Activated CD8-positive, alpha-beta T cell treated with anti-CD3 and anti-CD28 coated beads, Interleukin-2, amount 10 ng/mL, durations not matched to agents 7 days and 5 days (primary cell): ENCODE measurements around the gene VAMP8. TPM values are rescaled to one million over a fixed set of nuclear protein-coding genes. Genes with fewer than 3 reads are reported as not detected.

Source experiments
- ATAC-seq: fragments of 150-1000 bp; cut with Tn5 transposase; one replicate; pipeline ENCODE4 v1.10.0; 2021; ENCODE audit warnings: moderate library complexity
- CTCF ChIA-PET: fragments of 350-600 bp; sonication (Branson Sonifier 250); formaldehyde crosslinking; loops from one replicate; lab custom pipeline; 2021; ENCODE audit warnings: antibody characterized with exemption; lab: Charles Lee
- POLR2A ChIA-PET: fragments of 350-600 bp; sonication (Branson Sonifier 250); formaldehyde crosslinking; loops from one replicate; lab custom pipeline; 2021; ENCODE audit warnings: antibody characterized with exemption; lab: Charles Lee
- DNase-seq: peaks from one replicate; pipeline ENCODE4 v3.0.0-alpha.2; 2020
- H3K27ac Mint-ChIP-seq: one replicate; pipeline ENCODE4 v1.8.0; 2021; ENCODE audit warnings: mild to moderate bottlenecking, mixed read lengths
- H3K27me3 Mint-ChIP-seq: one replicate; pipeline ENCODE4 v1.8.0; 2021; ENCODE audit warnings: low read depth, mixed read lengths
- H3K36me3 Mint-ChIP-seq: one replicate; pipeline ENCODE4 v1.8.0; 2021; ENCODE audit warnings: low read depth, mixed read lengths
- H3K4me1 Mint-ChIP-seq: one replicate; pipeline ENCODE4 v1.8.0; 2021; ENCODE audit warnings: low read depth, mixed read lengths
- H3K4me3 Mint-ChIP-seq: one replicate; pipeline ENCODE4 v1.8.0; 2021; ENCODE audit warnings: mild to moderate bottlenecking, mixed read lengths
- H3K9me3 Mint-ChIP-seq: one replicate; pipeline ENCODE4 v1.8.0; 2022; ENCODE audit warnings: mixed read lengths; ENCODE audit not compliant: insufficient read depth
- total RNA-seq, 2 experiments: library from RNA; stranded (reverse); gene quantifications; one replicate each; pipeline ENCODE4 v1.2.3, GENCODE V29; 2021

Gene VAMP8
- total RNA-seq, 2 experiments from 2014 or later, result 141 to 148 TPM

GRCh38 chr2:85547859-85548607 is 29.4 kb upstream of the VAMP8 start:
- no peak for DNase-seq
- Mint-ChIP-seq H3K36me3 (peaks cover 65% of the 10 kb centered on the region), H3K9me3 (no peaks in the 10 kb centered on the region), H3K27ac (peak overlapping the region; percentile 10), H3K27me3 (no peaks in the 10 kb centered on the region), H3K4me1 (peaks cover 20% of the 10 kb centered on the region), H3K4me3 (no peak overlapping the region)
- ATAC-seq, result no peak
- CTCF ChIA-PET, result interaction anchor here (0.6 to 7.6 kb wide), 9 partner anchors 10 to 237 kb away, joined by 3 to 263 read pairs (median 5); partner anchors contain the start of genes GGCX, MAT2A and SH2D6
- POLR2A ChIA-PET, result interaction anchor here (1.2 to 7.1 kb wide), 3 partner anchors 8 to 11 kb away, joined by 3 to 51 read pairs (median 6); partner anchors contain the start of gene MAT2A

- Mint-ChIP-seq H3K27me3 (no peaks in the 10 kb centered on the region), H3K36me3 (peaks cover 60% of the 10 kb centered on the region), H3K9me3 (no peaks in the 10 kb centered on the region), H3K27ac (peak overlapping the region; percentile 10), H3K4me3 (no peak overlapping the region), H3K4me1 (peaks cover 16% of the 10 kb centered on the region)
- DNase-seq (no peak), ATAC-seq (no peak)
- ChIA-PET POLR2A (interaction anchor here (0.5 to 7.1 kb wide), 4 partner anchors 9 to 227 kb away, joined by 3 to 51 read pairs (median 4); partner anchors contain the start of gene MAT2A), CTCF (interaction anchor here (0.6 to 7.6 kb wide), 9 partner anchors 10 to 238 kb away, joined by 3 to 263 read pairs (median 5); partner anchors contain the start of genes GGCX, MAT2A and SH2D6)
Observed at GRCh38 chr2:85548608-85548900, 28.8 kb upstream of the VAMP8 start.

GRCh38 chr2:85549095-85549494 is 28.3 kb upstream of the VAMP8 start:
- peaks cover 11% of the 10 kb centered on the region for H3K4me1 Mint-ChIP-seq
- CTCF ChIA-PET, result interaction anchor here (1.1 to 7.6 kb wide), 10 partner anchors 11 to 249 kb away, joined by 3 to 263 read pairs (median 8); partner anchors contain the start of genes GGCX, MAT2A and SH2D6
- H3K36me3 Mint-ChIP-seq, result peaks cover 61% of the 10 kb centered on the region
- POLR2A ChIA-PET, result interaction anchor here (0.5 to 7.1 kb wide), 4 partner anchors 9 to 227 kb away, joined by 3 to 51 read pairs (median 4); partner anchors contain the start of gene MAT2A
- no peaks in the 10 kb centered on the region for H3K9me3 Mint-ChIP-seq
- no peak overlapping the region for H3K27ac Mint-ChIP-seq
- ATAC-seq (no peak), DNase-seq (no peak)
- no peak overlapping the region for H3K4me3 Mint-ChIP-seq
- no peaks in the 10 kb centered on the region for H3K27me3 Mint-ChIP-seq

GRCh38 chr2:85549826-85550225 is 27.6 kb upstream of the VAMP8 start:
- ATAC-seq (no peak), DNase-seq (no peak)
- Mint-ChIP-seq H3K4me1 (peaks cover 7% of the 10 kb centered on the region), H3K27ac (no peak overlapping the region), H3K9me3 (no peaks in the 10 kb centered on the region), H3K27me3 (no peaks in the 10 kb centered on the region), H3K36me3 (peaks cover 56% of the 10 kb centered on the region), H3K4me3 (no peak overlapping the region)
- POLR2A ChIA-PET, result interaction anchor here (2.5 to 7.1 kb wide), 3 partner anchors 10 to 126 kb away, joined by 6 to 51 read pairs (median 9); partner anchors contain the start of gene MAT2A
- CTCF ChIA-PET, result interaction anchor here (0.9 to 7.6 kb wide), 9 partner anchors 10 to 249 kb away, joined by 3 to 263 read pairs (median 8); partner anchors contain the start of genes GGCX, MAT2A and SH2D6

- peaks cover 51% of the 10 kb centered on the region for H3K36me3 Mint-ChIP-seq
- peaks cover 6% of the 10 kb centered on the region for H3K4me1 Mint-ChIP-seq
- ATAC-seq, result no peak
Observed at GRCh38 chr2:85550486-85550885, 26.9 kb upstream of the VAMP8 start.

GRCh38 chr2:85551698-85552678 is 25.4 kb upstream of the VAMP8 start:
- POLR2A ChIA-PET, result interaction anchor here (0.6 to 7.1 kb wide), 7 partner anchors 12 to 198 kb away, joined by 3 to 51 read pairs (median 4); partner anchors contain the start of genes ELMOD3, MAT2A, RETSAT and SH2D6
- peaks cover 39% of the 10 kb centered on the region for H3K36me3 Mint-ChIP-seq
- CTCF ChIA-PET, result interaction anchor here (0.7 to 7.6 kb wide), 34 partner anchors 8 to 586 kb away, joined by 3 to 263 read pairs (median 5); partner anchors contain the start of genes ELMOD3, GGCX, MAT2A and RETSAT
- no peaks in the 10 kb centered on the region for H3K27me3 Mint-ChIP-seq
- H3K4me1 Mint-ChIP-seq, result peaks cover 6% of the 10 kb centered on the region
- ATAC-seq (peak; percentile 79), DNase-seq (peak; percentile 94)
- peak overlapping the region; percentile 23 for H3K27ac Mint-ChIP-seq
- no peaks in the 10 kb centered on the region for H3K9me3 Mint-ChIP-seq
- H3K4me3 Mint-ChIP-seq, result no peak overlapping the region

More at GRCh38 chr2:85550486-85550885, 26.9 kb upstream of the VAMP8 start:
- Mint-ChIP-seq H3K9me3 (no peaks in the 10 kb centered on the region), H3K4me3 (no peak overlapping the region), H3K27ac (no peak overlapping the region), H3K27me3 (no peaks in the 10 kb centered on the region)
- CTCF ChIA-PET, result interaction anchor here (0.6 to 7.6 kb wide), 16 partner anchors 10 to 250 kb away, joined by 3 to 263 read pairs (median 8); partner anchors contain the start of genes GGCX, MAT2A and SH2D6
- POLR2A ChIA-PET, result interaction anchor here (0.6 to 7.1 kb wide), 4 partner anchors 11 to 138 kb away, joined by 3 to 51 read pairs (median 24); partner anchors contain the start of genes MAT2A and SH2D6
- no peak for DNase-seq

- Mint-ChIP-seq H3K4me3 (no peak overlapping the region), H3K27ac (no peak overlapping the region), H3K36me3 (peaks cover 34% of the 10 kb centered on the region), H3K9me3 (no peaks in the 10 kb centered on the region), H3K4me1 (peaks cover 6% of the 10 kb centered on the region), H3K27me3 (no peaks in the 10 kb centered on the region)
- POLR2A ChIA-PET, result interaction anchor here (4.7 to 7.1 kb wide), 2 partner anchors 14 to 133 kb away, joined by 39 to 51 read pairs; partner anchors contain the start of genes MAT2A and SH2D6
- DNase-seq, result no peak
- CTCF ChIA-PET, result interaction anchor here (1.0 to 7.6 kb wide), 6 partner anchors 10 to 233 kb away, joined by 3 to 263 read pairs (median 44); partner anchors contain the start of genes MAT2A and SH2D6
- ATAC-seq, result no peak
Observed at GRCh38 chr2:85553184-85553583, 24.2 kb upstream of the VAMP8 start.

GRCh38 chr2:85554980-85555612 is 22.3 kb upstream of the VAMP8 start:
- H3K4me1 Mint-ChIP-seq, result peaks cover 19% of the 10 kb centered on the region
- no peak overlapping the region for H3K4me3 Mint-ChIP-seq
- no peak for DNase-seq
- no peaks in the 10 kb centered on the region for H3K9me3 Mint-ChIP-seq
- ChIA-PET POLR2A (interaction anchor here (1.1 to 4.7 kb wide), 3 partner anchors 12 to 233 kb away, joined by 3 to 39 read pairs (median 13); partner anchors contain the start of gene SH2D6), CTCF (interaction anchor here (0.9 to 7.6 kb wide), 8 partner anchors 17 to 165 kb away, joined by 3 to 263 read pairs (median 12); partner anchors contain the start of genes MAT2A and SH2D6)
- peaks cover 36% of the 10 kb centered on the region for H3K36me3 Mint-ChIP-seq
- H3K27ac Mint-ChIP-seq, result no peak overlapping the region
- no peak for ATAC-seq
- H3K27me3 Mint-ChIP-seq, result no peaks in the 10 kb centered on the region

- no peak for ATAC-seq
- Mint-ChIP-seq H3K27me3 (no peaks in the 10 kb centered on the region), H3K36me3 (peaks cover 27% of the 10 kb centered on the region), H3K4me1 (peaks cover 31% of the 10 kb centered on the region), H3K4me3 (no peak overlapping the region), H3K9me3 (no peaks in the 10 kb centered on the region), H3K27ac (no peak overlapping the region)
- DNase-seq, result no peak
- ChIA-PET POLR2A (interaction anchor here (0.6 to 3.8 kb wide), 5 partner anchors 11 to 1229 kb away, joined by 3 to 13 read pairs (median 5); partner anchors contain the start of gene MAT2A), CTCF (interaction anchor here (0.8 to 2.7 kb wide), 7 partner anchors 12 to 257 kb away, joined by 3 to 22 read pairs (median 3); no protein-coding TSS in a partner anchor)
Observed at GRCh38 chr2:85557130-85557529, 20.3 kb upstream of the VAMP8 start.

- ATAC-seq (no peak), DNase-seq (no peak)
- Mint-ChIP-seq H3K27me3 (no peaks in the 10 kb centered on the region), H3K4me1 (peaks cover 31% of the 10 kb centered on the region), H3K9me3 (no peaks in the 10 kb centered on the region), H3K36me3 (peaks cover 19% of the 10 kb centered on the region), H3K27ac (no peak overlapping the region), H3K4me3 (no peak overlapping the region)
- ChIA-PET POLR2A (interaction anchor here (2.0 kb wide), 1 partner anchor 19 kb away, joined by 7 read pairs; the partner anchor contains the start of gene MAT2A), CTCF (interaction anchor here (4.9 kb wide), 1 partner anchor 138 kb away, joined by 28 read pairs; the partner anchor contains the start of gene SH2D6)
Observed at GRCh38 chr2:85558160-85558559, 19.2 kb upstream of the VAMP8 start.
